Measurements from ENCODE around the gene SULT1A4.
"Not testable (repeated sequence)": the region's sequence is repeated elsewhere in the genome, so short reads cannot be mapped to it uniquely, and the experiment has no call there.

SULT1A4 gene

DNA sequence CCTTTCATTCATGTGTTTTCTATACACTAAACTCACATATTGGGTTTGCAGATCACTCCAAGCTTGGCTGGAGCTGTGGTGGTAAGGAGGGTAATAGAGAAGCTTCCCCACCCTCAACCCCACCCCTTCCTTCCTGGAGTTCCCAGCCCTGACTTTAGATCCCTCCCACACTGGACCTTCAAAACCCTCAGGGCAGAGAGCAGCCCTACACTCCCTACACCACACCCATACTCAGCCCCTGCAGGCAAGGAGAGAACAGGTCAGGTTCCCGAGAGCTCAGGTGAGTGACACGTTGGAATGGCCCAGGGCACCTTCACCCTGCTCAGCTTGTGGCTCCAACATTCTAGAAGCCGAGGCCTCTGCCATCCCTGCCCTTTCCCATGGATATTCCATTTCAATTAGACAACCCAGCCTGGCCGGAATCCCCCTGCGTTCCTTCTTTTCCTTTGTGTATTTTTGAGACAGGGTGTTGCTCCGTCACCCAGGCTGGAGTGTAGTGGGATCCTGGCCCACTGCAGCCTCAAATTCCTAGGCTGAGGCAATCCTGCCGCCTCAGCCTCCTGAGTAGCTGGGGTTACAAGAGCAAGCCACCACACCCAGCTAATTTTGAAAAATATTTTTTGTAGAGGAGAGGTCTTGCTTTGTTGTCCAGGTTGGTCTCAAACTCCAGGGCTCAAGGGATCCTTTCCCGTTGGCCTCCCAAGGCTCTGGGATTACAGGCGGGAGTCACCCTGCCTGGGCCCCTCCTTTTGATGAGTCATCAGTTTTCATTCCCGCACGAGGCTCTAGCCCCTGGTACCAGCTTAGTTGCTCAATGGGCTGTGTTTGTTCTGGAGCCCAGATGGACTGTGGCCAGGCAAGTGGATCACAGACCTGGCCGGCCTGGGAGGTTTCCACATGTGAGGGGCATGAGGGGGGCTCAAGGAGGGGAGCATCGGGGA is at the start of gene SULT1A4:
Gene SULT1A4, plus strand, starts transcription at position 208 of the 941 bp plus-strand sequence. CDS start 1,473 bp downstream, outside the sequence.
- not testable (repeated sequence) for TF ChIP-seq GATA2, GATA3 (IDR thresholded peaks at IDR 0.05; ENCODE audit: low read depth, low read length)

DNA sequence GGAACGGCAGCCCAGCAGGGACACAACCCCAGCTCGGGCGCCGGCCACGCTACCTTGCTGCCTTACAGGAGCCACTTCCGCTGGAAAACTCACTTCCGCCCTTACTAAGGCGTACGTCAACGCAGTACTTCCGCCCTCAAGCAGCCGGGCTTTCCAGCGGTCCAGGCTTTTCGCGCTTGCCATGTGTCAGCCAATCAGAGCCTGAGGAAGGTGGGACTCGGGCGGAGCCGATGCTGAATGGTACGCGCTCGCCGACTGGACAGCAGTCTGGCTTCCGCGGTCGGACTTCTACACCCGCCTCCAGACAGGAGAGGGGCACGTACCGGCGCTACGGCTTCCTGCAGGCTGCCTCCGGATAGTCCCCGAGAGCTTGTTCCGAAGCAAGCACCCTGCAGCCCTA is 5.4 kb upstream of the SULT1A4 start, which contains the start of the genes BOLA2 and SLX1B:
Gene BOLA2, minus strand, starts transcription at position 83 of the 400 bp plus-strand sequence. CDS start 98 bp downstream, outside the sequence.
Gene SLX1B, plus strand, starts transcription at position 265 of the 400 bp plus-strand sequence.
- TF ChIP-seq GATA2, GATA3 (IDR thresholded peaks at IDR 0.05; ENCODE audit: low read depth, low read length): not testable (repeated sequence)

DNA sequence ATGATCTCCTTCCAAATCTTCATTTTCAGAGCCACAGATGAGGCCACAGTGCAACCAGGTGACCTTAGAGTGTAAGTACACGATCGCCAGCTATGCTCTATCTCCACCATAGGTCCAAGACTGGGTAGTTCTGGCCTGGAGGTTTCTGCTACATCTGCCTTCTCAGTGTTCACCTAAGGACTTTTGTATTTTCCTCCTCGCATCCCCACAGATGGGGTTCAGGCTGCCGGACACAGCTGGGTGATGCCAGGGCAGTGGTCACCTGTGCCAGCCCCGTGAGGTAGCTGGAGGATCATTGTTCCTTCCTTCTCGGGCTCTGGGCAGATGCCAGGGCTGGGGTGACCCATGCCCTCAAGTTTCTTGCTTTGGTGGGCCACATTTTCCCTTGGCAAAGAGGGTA is 46.6 kb downstream of the SULT1A4 start, which contains the start of gene NPIPB12:
Gene NPIPB12, minus strand, starts transcription at position 101 of the 400 bp plus-strand sequence.
- not testable (repeated sequence) for TF ChIP-seq GATA3, GATA2 (IDR thresholded peaks at IDR 0.05; ENCODE audit: low read depth, low read length)

Measured in SH-SY5Y (cell line).